ENCODE results near the gene LCA5. TPM values are rescaled to one million over a fixed set of nuclear protein-coding genes. Genes with fewer than 3 reads are reported as not detected.

Gene LCA5
- total and polyA plus RNA-seq, 4 experiments from 2014 or later = 0.06 to 0.23 (median 0.22) TPM; not detected in 1

DNA sequence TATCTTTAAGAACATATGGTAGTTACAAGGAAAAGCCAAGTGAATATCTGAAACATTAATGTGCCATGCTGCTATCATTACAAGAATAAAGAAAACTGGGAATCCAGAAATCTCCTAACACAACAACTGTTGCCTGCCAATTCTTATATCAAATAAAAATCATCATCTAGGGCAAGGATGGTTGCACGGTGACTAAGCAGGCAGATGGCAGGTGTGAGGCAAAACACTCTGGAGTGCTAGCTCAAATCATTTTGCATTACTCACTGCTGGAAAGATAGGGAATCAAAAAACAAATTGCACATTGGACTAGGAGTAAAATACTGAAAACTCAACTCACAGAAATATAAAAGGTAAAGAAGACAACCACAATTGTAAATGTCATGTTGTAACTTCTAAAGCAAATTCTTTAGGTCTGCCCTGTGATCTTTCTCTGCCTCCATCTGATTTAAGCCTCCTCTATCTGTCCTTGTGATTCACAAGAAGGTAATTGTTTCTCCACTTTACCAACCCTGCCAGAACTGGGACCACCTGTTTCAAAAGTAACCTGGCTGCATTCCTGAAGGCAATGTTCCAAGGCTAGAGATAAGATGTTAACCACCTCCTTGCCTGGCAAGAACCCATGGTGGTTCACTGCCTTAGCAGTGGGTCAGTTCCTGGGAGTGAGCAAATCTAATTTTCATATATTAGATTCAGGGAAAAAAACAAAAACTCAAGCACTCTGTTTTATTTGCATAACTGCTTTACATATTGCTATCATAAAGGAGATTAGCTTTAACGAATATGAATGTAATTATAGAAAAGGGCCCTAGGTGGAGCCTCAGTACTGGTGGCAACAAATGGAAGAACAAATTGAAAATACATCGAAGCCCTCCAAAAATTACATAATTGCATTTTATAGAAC lies 33.1 kb upstream of the LCA5 start:
- Histone ChIP-seq H3K36me3 (ENCODE audit: insufficient read depth, low read length) (no peaks in the 10 kb centered on the region), H3K4me1 (ENCODE audit: insufficient read depth, low read length) (no peaks in the 10 kb centered on the region), H3K27ac (ENCODE audit: low read depth, low read length) (no peak overlapping the region), H3K27me3 (ENCODE audit: insufficient read depth, low read length) (no peaks in the 10 kb centered on the region), H3K4me3 (ENCODE audit: low read length in 2 of 2) (no peak overlapping the region), H3K9me3 (ENCODE audit: control insufficient read depth in 1 of 2, low read length in 2 of 2) (no peaks in the 10 kb centered on the region)
- intact Hi-C loops (cut with micrococcal nuclease) = loop anchor here (1.0 to 5.0 kb wide), 4 partner anchors 102 to 297 kb away; no protein-coding TSS in a partner anchor
- CTCF ChIA-PET (ENCODE audit: partially characterized antibody) = interaction anchor here (1.1 to 4.3 kb wide), 10 partner anchors 8 to 536 kb away, joined by 3 to 26 read pairs (median 4); partner anchors contain the start of genes BCKDHB and LCA5
- Mint-ChIP-seq H3K9me3 (no peaks in the 10 kb centered on the region), H3K4me3 (peak overlapping the region in 1 of 8 donors; percentile 2), H3K4me1 (no peaks in the 10 kb centered on the region), H3K27ac (no peak overlapping the region), H3K36me3 (no peaks in the 10 kb centered on the region), H3K27me3 (peaks cover 1 to 3% of the 10 kb centered on the region in 2 donors)
- POLR2A ChIA-PET (ENCODE audit: partially characterized antibody) = no interaction called here
- DNase-seq = peak in 4 of 5 donors; percentile 9 to 26 (median 16)

DNA sequence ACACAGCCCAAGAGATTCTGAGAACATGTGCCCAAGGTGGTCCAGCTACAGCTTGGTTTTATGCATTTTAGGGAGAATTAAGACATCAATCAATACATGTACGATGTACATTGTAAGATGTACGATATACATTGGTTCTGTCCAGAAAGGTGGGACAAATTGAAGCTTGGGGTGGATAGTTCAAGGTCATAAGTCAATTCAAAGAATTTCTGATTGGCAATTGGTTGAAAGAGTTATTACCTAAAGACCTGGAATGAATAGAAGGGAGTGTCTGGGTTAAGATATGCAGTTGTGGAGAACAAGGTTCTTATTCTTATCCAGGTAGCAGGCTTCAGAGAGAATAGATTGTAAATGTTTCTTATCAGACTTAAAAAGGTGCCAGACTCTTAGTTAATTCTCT lies 31.8 kb upstream of the LCA5 start:
- intact Hi-C loops (cut with micrococcal nuclease) = no loop called here
- POLR2A ChIA-PET (ENCODE audit: partially characterized antibody) = no interaction called here
- no peak for DNase-seq
- no peaks in the 10 kb centered on the region for H3K9me3 Mint-ChIP-seq
- H3K27me3 ChIP-seq (ENCODE audit: insufficient read depth, low read length) = no peaks in the 10 kb centered on the region
- no peaks in the 10 kb centered on the region for H3K36me3 ChIP-seq (ENCODE audit: insufficient read depth, low read length)
- H3K27ac Mint-ChIP-seq = peak overlapping the region in 1 of 7 donors; percentile 63
- H3K9me3 ChIP-seq (ENCODE audit: control insufficient read depth in 1 of 2, low read length in 2 of 2) = no peaks in the 10 kb centered on the region
- H3K27me3 Mint-ChIP-seq = peaks cover 1% of the 10 kb centered on the region in 2 donors
- H3K27ac ChIP-seq (ENCODE audit: low read depth, low read length) = no peak overlapping the region
- H3K36me3 Mint-ChIP-seq = no peaks in the 10 kb centered on the region
- no peaks in the 10 kb centered on the region for H3K4me1 ChIP-seq (ENCODE audit: insufficient read depth, low read length)
- no peak overlapping the region for H3K4me3 Mint-ChIP-seq
- H3K4me3 ChIP-seq (ENCODE audit: low read length in 2 of 2) = no peak overlapping the region
- H3K4me1 Mint-ChIP-seq = no peaks in the 10 kb centered on the region
- CTCF ChIA-PET (ENCODE audit: partially characterized antibody) = interaction anchor here (1.0 to 4.3 kb wide), 5 partner anchors 8 to 241 kb away, joined by 3 to 26 read pairs (median 3); no protein-coding TSS in a partner anchor

DNA sequence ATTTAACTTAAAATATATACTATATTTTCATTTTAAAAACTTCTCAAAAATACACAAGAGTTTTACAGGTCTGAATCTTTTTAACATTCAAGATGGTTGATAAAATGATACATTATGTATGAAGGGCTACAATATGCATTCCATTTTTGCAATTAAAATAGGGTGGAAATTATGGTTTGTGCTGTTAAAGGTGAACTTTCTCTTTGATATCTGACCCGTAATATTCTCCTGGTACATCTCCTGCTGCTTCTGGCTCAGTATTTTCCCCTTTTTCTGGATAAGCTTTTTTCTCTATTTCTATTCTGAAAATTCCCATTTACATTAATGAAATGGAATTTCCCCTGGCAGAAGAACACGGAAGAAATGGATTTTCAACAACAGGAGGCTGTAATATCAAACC lies 27.4 kb upstream of the LCA5 start:
- CTCF ChIA-PET (ENCODE audit: partially characterized antibody) = no interaction called here
- H3K36me3 Mint-ChIP-seq = no peaks in the 10 kb centered on the region
- Histone ChIP-seq H3K27me3 (ENCODE audit: insufficient read depth, low read length) (no peaks in the 10 kb centered on the region), H3K27ac (ENCODE audit: low read depth, low read length) (no peak overlapping the region), H3K9me3 (ENCODE audit: control insufficient read depth in 1 of 2, low read length in 2 of 2) (no peaks in the 10 kb centered on the region), H3K4me1 (ENCODE audit: insufficient read depth, low read length) (no peaks in the 10 kb centered on the region), H3K36me3 (ENCODE audit: insufficient read depth, low read length) (no peaks in the 10 kb centered on the region), H3K4me3 (ENCODE audit: low read length in 2 of 2) (no peak overlapping the region)
- peaks cover 0 to 1% of the 10 kb centered on the region in 2 donors for H3K27me3 Mint-ChIP-seq
- H3K9me3 Mint-ChIP-seq = no peaks in the 10 kb centered on the region
- intact Hi-C loops (cut with micrococcal nuclease) = no loop called here
- DNase-seq = no peak
- H3K4me3 Mint-ChIP-seq = no peak overlapping the region
- no peak overlapping the region for H3K27ac Mint-ChIP-seq
- POLR2A ChIA-PET (ENCODE audit: partially characterized antibody) = no interaction called here
- H3K4me1 Mint-ChIP-seq = no peaks in the 10 kb centered on the region

DNA sequence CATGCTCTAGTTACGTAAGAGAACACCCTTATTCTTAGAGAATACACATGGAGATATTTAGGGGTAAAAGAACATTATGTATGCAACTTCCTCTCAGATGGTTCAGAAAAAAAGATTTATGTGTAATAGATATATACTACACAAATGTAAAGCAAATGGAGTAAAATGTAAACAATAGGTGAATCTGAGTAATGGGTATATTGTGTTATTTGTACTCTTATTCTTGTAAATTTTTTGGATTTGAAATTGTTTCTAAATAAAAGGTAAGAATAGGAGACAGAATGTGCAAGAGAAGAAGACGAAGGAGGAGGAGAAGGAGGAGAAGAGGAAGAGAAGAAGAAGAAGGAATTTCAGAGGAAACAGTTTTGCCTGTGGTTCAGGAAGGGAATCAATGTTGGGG lies 22.5 kb upstream of the LCA5 start:
- no peak overlapping the region for H3K27ac ChIP-seq (ENCODE audit: low read depth, low read length)
- ChIA-PET POLR2A (ENCODE audit: partially characterized antibody) (no interaction called here), CTCF (ENCODE audit: partially characterized antibody) (no interaction called here)
- no peak overlapping the region for H3K4me3 ChIP-seq (ENCODE audit: low read length in 2 of 2)
- Mint-ChIP-seq H3K4me1 (no peaks in the 10 kb centered on the region), H3K36me3 (no peaks in the 10 kb centered on the region), H3K27me3 (peaks cover 0 to 1% of the 10 kb centered on the region in 2 donors), H3K4me3 (no peak overlapping the region), H3K9me3 (no peaks in the 10 kb centered on the region), H3K27ac (no peak overlapping the region)
- no peaks in the 10 kb centered on the region for H3K4me1 ChIP-seq (ENCODE audit: insufficient read depth, low read length)
- intact Hi-C loops (cut with micrococcal nuclease) = no loop called here
- no peaks in the 10 kb centered on the region for H3K27me3 ChIP-seq (ENCODE audit: insufficient read depth, low read length)
- no peak for DNase-seq
- no peaks in the 10 kb centered on the region for H3K36me3 ChIP-seq (ENCODE audit: insufficient read depth, low read length)
- no peaks in the 10 kb centered on the region for H3K9me3 ChIP-seq (ENCODE audit: control insufficient read depth in 1 of 2, low read length in 2 of 2)

DNA sequence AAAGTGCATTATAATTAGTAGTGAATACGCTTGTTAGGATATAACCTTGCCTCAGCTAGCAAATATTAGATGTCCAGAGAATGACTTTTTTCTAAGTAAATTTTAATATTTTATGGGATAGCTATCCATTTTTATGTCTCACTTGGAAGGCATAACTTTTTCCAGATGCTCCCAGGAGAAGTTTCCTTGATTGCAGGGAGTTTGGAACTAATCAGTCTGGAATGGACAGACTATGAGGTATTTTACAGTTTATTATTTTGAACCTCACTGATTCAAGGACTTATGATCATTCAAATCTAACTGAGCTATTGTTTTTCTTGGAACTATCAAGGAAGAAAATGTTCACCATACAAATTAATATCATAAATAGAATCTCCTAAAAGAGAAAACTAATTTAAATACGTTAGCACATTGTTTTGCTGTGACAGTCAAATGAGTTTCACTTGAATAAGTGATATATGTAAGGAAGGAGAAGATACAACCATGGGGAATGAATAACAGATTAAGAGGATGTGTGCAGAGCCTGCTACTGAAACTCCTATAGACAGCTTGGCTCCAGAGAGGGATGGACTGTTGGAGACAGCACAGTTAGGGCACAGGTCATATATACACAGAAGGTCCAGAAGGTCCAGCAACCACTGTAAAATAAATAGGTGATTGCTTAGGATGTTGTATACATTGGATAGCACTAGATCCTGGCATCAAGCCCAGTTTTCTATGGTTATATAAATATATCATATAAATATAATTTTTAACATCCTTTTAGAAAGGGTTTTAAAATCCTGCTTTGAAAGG lies 20.6 kb upstream of the LCA5 start:
- intact Hi-C loops (cut with micrococcal nuclease) = no loop called here
- CTCF ChIA-PET (ENCODE audit: partially characterized antibody) = no interaction called here

DNA sequence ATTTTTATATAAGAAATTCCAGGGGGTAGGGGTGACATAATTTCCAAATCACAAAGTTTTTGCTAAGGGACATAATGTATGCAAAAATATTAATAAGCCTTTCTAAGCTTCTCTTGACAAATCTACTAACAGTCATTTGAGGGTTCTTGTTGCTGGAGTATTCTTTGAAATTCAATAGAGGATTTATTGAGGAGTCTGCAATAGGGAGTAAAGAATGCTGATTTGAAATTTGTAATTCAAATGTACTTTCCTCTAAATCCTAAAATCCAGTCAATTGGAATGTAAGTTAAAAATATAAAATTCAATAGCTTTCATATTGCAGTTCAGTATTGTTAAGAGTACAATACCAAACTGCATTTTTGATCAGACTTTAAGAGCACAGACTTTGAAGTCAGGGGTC lies 17.1 kb upstream of the LCA5 start:
- no peaks in the 10 kb centered on the region for H3K36me3 Mint-ChIP-seq
- peaks cover 0 to 2% of the 10 kb centered on the region in 2 donors for H3K27me3 Mint-ChIP-seq
- no peak overlapping the region for H3K4me3 Mint-ChIP-seq
- Histone ChIP-seq H3K9me3 (ENCODE audit: control insufficient read depth in 1 of 2, low read length in 2 of 2) (no peaks in the 10 kb centered on the region), H3K27me3 (ENCODE audit: insufficient read depth, low read length) (no peaks in the 10 kb centered on the region), H3K4me1 (ENCODE audit: insufficient read depth, low read length) (no peaks in the 10 kb centered on the region), H3K4me3 (ENCODE audit: low read length in 2 of 2) (no peak overlapping the region), H3K36me3 (ENCODE audit: insufficient read depth, low read length) (no peaks in the 10 kb centered on the region), H3K27ac (ENCODE audit: low read depth, low read length) (no peak overlapping the region)
- H3K9me3 Mint-ChIP-seq = no peaks in the 10 kb centered on the region
- H3K4me1 Mint-ChIP-seq = no peaks in the 10 kb centered on the region
- intact Hi-C loops (cut with micrococcal nuclease) = no loop called here
- CTCF ChIA-PET (ENCODE audit: partially characterized antibody) = no interaction called here
- H3K27ac Mint-ChIP-seq = no peak overlapping the region
- POLR2A ChIA-PET (ENCODE audit: partially characterized antibody) = no interaction called here
- no peak for DNase-seq

More for the DNA sequence above, 20.6 kb upstream of the LCA5 start:
- H3K4me3 Mint-ChIP-seq = no peak overlapping the region
- Histone ChIP-seq H3K27me3 (ENCODE audit: insufficient read depth, low read length) (no peaks in the 10 kb centered on the region), H3K4me1 (ENCODE audit: insufficient read depth, low read length) (no peaks in the 10 kb centered on the region), H3K9me3 (ENCODE audit: control insufficient read depth in 1 of 2, low read length in 2 of 2) (no peaks in the 10 kb centered on the region), H3K4me3 (ENCODE audit: low read length in 2 of 2) (no peak overlapping the region), H3K27ac (ENCODE audit: low read depth, low read length) (no peak overlapping the region), H3K36me3 (ENCODE audit: insufficient read depth, low read length) (no peaks in the 10 kb centered on the region)
- DNase-seq = no peak
- H3K9me3 Mint-ChIP-seq = no peaks in the 10 kb centered on the region
- peaks cover 0 to 1% of the 10 kb centered on the region in 2 donors for H3K27me3 Mint-ChIP-seq
- POLR2A ChIA-PET (ENCODE audit: partially characterized antibody) = no interaction called here
- H3K4me1 Mint-ChIP-seq = no peaks in the 10 kb centered on the region
- no peaks in the 10 kb centered on the region for H3K36me3 Mint-ChIP-seq
- no peak overlapping the region for H3K27ac Mint-ChIP-seq

DNA sequence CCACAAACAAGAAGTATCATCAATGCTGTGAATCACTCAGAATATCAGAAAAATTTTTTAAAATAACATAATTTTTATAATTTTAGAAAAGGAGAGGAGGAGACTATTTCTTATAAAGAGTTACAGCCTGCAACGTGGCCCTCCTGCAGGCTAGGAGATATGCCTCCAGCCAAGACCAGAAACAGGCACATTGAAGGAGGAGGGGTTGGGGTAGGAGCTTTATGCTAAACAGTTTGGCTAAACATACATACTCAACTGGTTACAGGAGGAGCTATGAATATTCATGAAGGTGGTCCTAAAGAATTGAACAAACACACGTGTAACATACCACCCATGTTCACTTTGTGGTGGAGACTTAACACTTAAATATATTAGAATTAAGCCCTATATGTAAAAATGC lies 14.2 kb upstream of the LCA5 start:
- Histone ChIP-seq H3K9me3 (ENCODE audit: control insufficient read depth in 1 of 2, low read length in 2 of 2) (no peaks in the 10 kb centered on the region), H3K4me1 (ENCODE audit: insufficient read depth, low read length) (no peaks in the 10 kb centered on the region), H3K36me3 (ENCODE audit: insufficient read depth, low read length) (no peaks in the 10 kb centered on the region), H3K4me3 (ENCODE audit: low read length in 2 of 2) (no peak overlapping the region), H3K27ac (ENCODE audit: low read depth, low read length) (no peak overlapping the region), H3K27me3 (ENCODE audit: insufficient read depth, low read length) (no peaks in the 10 kb centered on the region)
- H3K27me3 Mint-ChIP-seq = peaks cover 0 to 1% of the 10 kb centered on the region in 2 donors
- no peaks in the 10 kb centered on the region for H3K4me1 Mint-ChIP-seq
- no peaks in the 10 kb centered on the region for H3K36me3 Mint-ChIP-seq
- intact Hi-C loops (cut with micrococcal nuclease) = no loop called here
- CTCF ChIA-PET (ENCODE audit: partially characterized antibody) = interaction anchor here (1.2 kb wide), 1 partner anchor 17 kb away, joined by 3 read pairs; no protein-coding TSS in a partner anchor
- DNase-seq = no peak
- H3K9me3 Mint-ChIP-seq = no peaks in the 10 kb centered on the region
- no peak overlapping the region for H3K4me3 Mint-ChIP-seq
- no peak overlapping the region for H3K27ac Mint-ChIP-seq
- POLR2A ChIA-PET (ENCODE audit: partially characterized antibody) = no interaction called here

Data from CD4-positive, alpha-beta memory T cell (primary cell).